Left renal pelvis (tissue), 4 donors: ENCODE data around the gene CCDC9. TPM values are rescaled to one million over a fixed set of nuclear protein-coding genes. Genes with fewer than 3 reads are reported as not detected.

Experiments
- polyA plus RNA-seq, 4 donors: library from polyadenylated mRNA; unstranded; fragments of 120-200 nt; gene quantifications; one replicate each; pipeline ENCODE4 v1.2.1, GENCODE V29; 2013; ENCODE audit not compliant: insufficient read length in 4 of 4

The CCDC9 gene
- polyA plus RNA-seq, 4 donors = 20.9 to 32.2 (median 23.7) TPM

Other genes with a start within 250 kb of the CCDC9 start
- 1 to 10 TPM in 2 of 4 donors, under 1 TPM in 2; 0.78 to 3.7 (median 1.1) TPM for gene NPAS1, start 236.7 kb upstream of the CCDC9 start, polyA plus RNA-seq
- 10 to 100 TPM in 2 of 4 donors, 1 to 10 TPM in 2; 4.0 to 17.1 (median 10.1) TPM for gene TMEM160, start 207.9 kb upstream of the CCDC9 start, polyA plus RNA-seq
- gene ZC3H4, start 142.7 kb upstream of the CCDC9 start, polyA plus RNA-seq = 10 to 100 TPM; 29.9 to 42.0 (median 35.5) TPM
- 100 to 1,000 TPM; 105 to 132 (median 121) TPM for gene SAE1, start 125.7 kb upstream of the CCDC9 start, polyA plus RNA-seq
- gene BBC3, start 25.3 kb upstream of the CCDC9 start, polyA plus RNA-seq = 1 to 10 TPM; 1.7 to 3.7 (median 2.6) TPM
- 10 to 100 TPM in 2 of 4 donors, 1 to 10 TPM in 2; 5.6 to 11.4 (median 8.9) TPM for gene INAFM1, start 18.4 kb downstream of the CCDC9 start, polyA plus RNA-seq
- 1 to 10 TPM; 3.8 to 8.1 (median 6.7) TPM for gene C5AR1, start 53.3 kb downstream of the CCDC9 start, polyA plus RNA-seq
- gene C5AR2, start 75.7 kb downstream of the CCDC9 start, polyA plus RNA-seq = under 1 TPM; 0.20 to 0.64 (median 0.34) TPM
- gene DHX34, start 92.8 kb downstream of the CCDC9 start, polyA plus RNA-seq = 10 to 100 TPM in 3 of 4 donors, 1 to 10 TPM in 1; 9.8 to 19.8 (median 11.4) TPM
- 10 to 100 TPM; 19.9 to 43.5 (median 28.2) TPM for gene MEIS3, start 163.0 kb downstream of the CCDC9 start, polyA plus RNA-seq
- under 1 TPM; 0.17 to 0.44 (median 0.29) TPM for gene SLC8A2, start 215.4 kb downstream of the CCDC9 start, polyA plus RNA-seq
- 10 to 100 TPM in 2 of 4 donors, 1 to 10 TPM in 2; 8.8 to 18.5 (median 10.4) TPM for gene KPTN, start 227.7 kb downstream of the CCDC9 start, polyA plus RNA-seq